Endothelial cell of umbilical vein (primary cell): ENCODE measurements around the gene ARHGEF10L. TPM values are rescaled to one million over a fixed set of nuclear protein-coding genes. Genes with fewer than 3 reads are reported as not detected.

Source experiments
- BruUV-seq: library from RNA; stranded (reverse); fragments of 400-500 nt; replicated peaks from 2 replicates; lab custom pipeline; 2021; lab: Mats Ljungman, UMichigan
- CTCF ChIA-PET: fragments of 300-600, 350-600 bp; sonication (Branson Sonifier 250); formaldehyde crosslinking; loops from one replicate; lab custom pipeline; 2021; ENCODE audit warnings: antibody characterized with exemption, inconsistent platforms; lab: Charles Lee
- POLR2A ChIA-PET: fragments of 300-600, 350-600 bp; sonication (Branson Sonifier 250); formaldehyde crosslinking; loops from one replicate; lab custom pipeline; 2021; ENCODE audit warnings: antibody characterized with exemption, inconsistent platforms; lab: Charles Lee
- DNase-seq: peaks from one replicate; pipeline ENCODE4 v3.0.0-alpha.2; 2011; ENCODE audit warnings: low read depth, low spot score
- FAIRE-seq: peaks from 2 replicates; lab custom pipeline; 2011; peaks lifted over from hg19 to GRCh38; lab: Jason Lieb, UNC
- H2AFZ ChIP-seq: 2 replicates; pipeline ENCODE4 v1.6.0; 2012; ENCODE audit warnings: low read depth, low read length, control low read depth, inconsistent platforms
- H3K27ac ChIP-seq: 2 replicates; pipeline ENCODE4 v1.5.1; 2011; ENCODE audit warnings: low read depth, mild to moderate bottlenecking, control low read depth, low read length, moderate library complexity; ENCODE audit not compliant: insufficient read depth
- H3K27me3 ChIP-seq, 2 experiments: 2 replicates each; pipeline versions ENCODE4 v1.6.0 to v1.6.1; 2011; ENCODE audit warnings: low read length in 2 of 2, mixed read lengths in 1 of 2; ENCODE audit not compliant: control insufficient read depth in 2 of 2, insufficient read depth in 2 of 2
- H3K36me3 ChIP-seq, 2 experiments: 2 replicates in 1 of 2; 3 replicates in 1 of 2; pipeline ENCODE4 v1.5.1; 2011; ENCODE audit warnings: low read length in 2 of 2, mild to moderate bottlenecking in 1 of 2, moderate library complexity in 1 of 2; ENCODE audit not compliant: control insufficient read depth in 2 of 2, insufficient read depth in 2 of 2; ENCODE audit errors: extremely low read depth in 1 of 2
- H3K4me1 ChIP-seq: 3 replicates; pipeline ENCODE4 v1.5.1; 2011; ENCODE audit warnings: mild to moderate bottlenecking, low read length; ENCODE audit not compliant: control insufficient read depth, insufficient read depth; ENCODE audit errors: extremely low read depth
- H3K4me2 ChIP-seq: 2 replicates; pipeline ENCODE4 v1.6.1; 2011; ENCODE audit warnings: low read length, control low read depth, mixed read lengths; ENCODE audit not compliant: insufficient read depth
- H3K4me3 ChIP-seq, 3 experiments: fragments of 200-600 bp in 1 of 3; sonication (generic), shearing (Covaris generic) in 1 of 3; replicated peaks in 1 of 3; 2 replicates each; pipeline ENCODE4 v1.5.1; 2011 to 2016; ENCODE audit warnings: control low read depth in 3 of 3, low read length in 3 of 3, mild to moderate bottlenecking in 2 of 3, inconsistent platforms in 1 of 3, low read depth in 1 of 3, moderate library complexity in 1 of 3; ENCODE audit not compliant: insufficient read depth in 1 of 3
- H3K79me2 ChIP-seq: 2 replicates; pipeline ENCODE4 v1.6.0; 2012; ENCODE audit warnings: low read length, inconsistent platforms; ENCODE audit not compliant: control insufficient read depth, insufficient read depth
- H3K9ac ChIP-seq: replicated peaks from 2 replicates; pipeline ENCODE3; 2011; ENCODE audit warnings: low read length, control low read depth; ENCODE audit not compliant: insufficient read depth; ENCODE audit errors: extremely low read depth
- H3K9me1 ChIP-seq: replicated peaks from 3 replicates; pipeline ENCODE4 v1.6.0; 2011; ENCODE audit warnings: mild to moderate bottlenecking, low read length; ENCODE audit not compliant: control insufficient read depth, insufficient read depth; ENCODE audit errors: extremely low read depth
- H3K9me3 ChIP-seq: replicated peaks from 2 replicates; pipeline ENCODE4 v1.5.1; 2012; ENCODE audit warnings: low read length, inconsistent platforms; ENCODE audit not compliant: control insufficient read depth, insufficient read depth
- H4K20me1 ChIP-seq: replicated peaks from 2 replicates; pipeline ENCODE3; 2011; ENCODE audit warnings: mild to moderate bottlenecking, low read length; ENCODE audit not compliant: control insufficient read depth, insufficient read depth; ENCODE audit errors: extremely low read depth
- EZH2 ChIP-seq: IDR thresholded peaks from 2 replicates; pipeline ENCODE4 v1.6.1; 2012; ENCODE audit warnings: borderline replicate concordance, low read depth, mild to moderate bottlenecking, moderate library complexity, low read length, inconsistent platforms; ENCODE audit not compliant: severe bottlenecking
- FOS ChIP-seq: IDR thresholded peaks from 2 replicates; pipeline ENCODE4 v1.6.1; 2011; ENCODE audit warnings: mild to moderate bottlenecking, low read length, moderate library complexity, borderline replicate concordance; ENCODE audit not compliant: insufficient read depth
- GATA2 ChIP-seq: IDR thresholded peaks from 2 replicates; pipeline ENCODE4 v1.7.0; 2011; ENCODE audit warnings: low read depth, mild to moderate bottlenecking, moderate library complexity, mixed read lengths, low read length; ENCODE audit not compliant: insufficient read length, insufficient read depth
- JUN ChIP-seq: IDR thresholded peaks from 2 replicates; pipeline ENCODE4 v1.6.1; 2011; ENCODE audit warnings: borderline replicate concordance, low read depth; ENCODE audit not compliant: insufficient read length, insufficient read depth
- MAX ChIP-seq: IDR thresholded peaks from 2 replicates; pipeline ENCODE4 v1.6.1; 2011; ENCODE audit not compliant: insufficient read depth, insufficient read length
- MYC ChIP-seq: IDR thresholded peaks from one replicate; pipeline ENCODE4 v1.6.1; 2011; ENCODE audit warnings: mild to moderate bottlenecking, low read depth, low read length
- POLR2A ChIP-seq: IDR thresholded peaks from 2 replicates; pipeline ENCODE4 v1.6.1; 2012; ENCODE audit warnings: low read depth, mild to moderate bottlenecking, control low read depth, low read length
- POLR2AphosphoS5 ChIP-seq: IDR thresholded peaks from 2 replicates; pipeline ENCODE4 v1.6.1; 2012; ENCODE audit warnings: low read depth, mild to moderate bottlenecking, control low read depth, low read length, moderate library complexity; ENCODE audit not compliant: insufficient read depth
- dilution Hi-C: fragments of 300-500 bp; cut with MboI; formaldehyde crosslinking; loops from one replicate; pipeline ENCODE4 v1.15.0; 2019; ENCODE audit warnings: low sequenced_read_pairs; ENCODE audit not compliant: extremely low pct_ligation_motif_present
- intact Hi-C: fragments of 100-400 bp; cut with micrococcal nuclease; formaldehyde crosslinking; loops from one replicate; pipeline ENCODE4 v1.10.0; 2022
- polyA plus RNA-seq, 4 experiments: library from polyadenylated mRNA; depleted of rRNA in 3 of 4; stranded (reverse) in 3 of 4; unstranded in 1 of 4; fragments of >200 nt; gene quantifications; 2 replicates each; pipeline versions ENCODE4 v1.2.1 to v1.2.3, GENCODE V29; 2011 to 2012; ENCODE audit warnings: missing spikeins in 1 of 4
- total RNA-seq: library from RNA; stranded (reverse); gene quantifications from 2 replicates; pipeline ENCODE4 v1.2.3, GENCODE V29; 2021
- TF ChIP-seq, protein P1 (sequence below), 2 donors: IDR thresholded peaks; 1 replicate in 1 of 2; 2 replicates in 1 of 2; pipeline ENCODE4 v1.5.1; 2011; ENCODE audit warnings: low read length in 2 of 2, mild to moderate bottlenecking in 2 of 2, moderate library complexity in 2 of 2, control low read depth in 1 of 2, inconsistent platforms in 1 of 2, low read depth in 1 of 2; ENCODE audit not compliant: insufficient read depth in 1 of 2; ENCODE audit errors: extremely low read depth in 1 of 2

Gene ARHGEF10L
- total and polyA plus RNA-seq, 2 donors (not counting 3 experiments of a cell fraction or from before 2014, with no cell fraction given) = 1.9 to 5.2 TPM

GRCh38 chr1:17611991-17612390, 72.5 kb downstream of the ARHGEF10L start:
- no peak overlapping the region for H3K27ac ChIP-seq
- no peaks in the 10 kb centered on the region for H4K20me1 ChIP-seq
- FAIRE-seq (no peak), DNase-seq (no peak)
- H2AFZ ChIP-seq = no peak overlapping the region
- no peaks in the 10 kb centered on the region for H3K4me1 ChIP-seq
- ChIA-PET POLR2A (no interaction called here), CTCF (interaction anchor here (1.1 to 3.3 kb wide), 4 partner anchors 49 to 117 kb away, joined by 3 to 20 read pairs (median 6); no protein-coding TSS in a partner anchor)
- dilution Hi-C loops = no loop called here
- no TSS peak for BruUV-seq
- H3K9ac ChIP-seq = no peak overlapping the region
- no peaks in the 10 kb centered on the region for H3K36me3 ChIP-seq
- TF ChIP-seq POLR2A (no peak), GATA2 (no peak), EZH2 (no peak), JUN (no peak), MAX (no peak), MYC (no peak), POLR2AphosphoS5 (no peak), FOS (no peak)
- TF ChIP-seq, protein P1, sequence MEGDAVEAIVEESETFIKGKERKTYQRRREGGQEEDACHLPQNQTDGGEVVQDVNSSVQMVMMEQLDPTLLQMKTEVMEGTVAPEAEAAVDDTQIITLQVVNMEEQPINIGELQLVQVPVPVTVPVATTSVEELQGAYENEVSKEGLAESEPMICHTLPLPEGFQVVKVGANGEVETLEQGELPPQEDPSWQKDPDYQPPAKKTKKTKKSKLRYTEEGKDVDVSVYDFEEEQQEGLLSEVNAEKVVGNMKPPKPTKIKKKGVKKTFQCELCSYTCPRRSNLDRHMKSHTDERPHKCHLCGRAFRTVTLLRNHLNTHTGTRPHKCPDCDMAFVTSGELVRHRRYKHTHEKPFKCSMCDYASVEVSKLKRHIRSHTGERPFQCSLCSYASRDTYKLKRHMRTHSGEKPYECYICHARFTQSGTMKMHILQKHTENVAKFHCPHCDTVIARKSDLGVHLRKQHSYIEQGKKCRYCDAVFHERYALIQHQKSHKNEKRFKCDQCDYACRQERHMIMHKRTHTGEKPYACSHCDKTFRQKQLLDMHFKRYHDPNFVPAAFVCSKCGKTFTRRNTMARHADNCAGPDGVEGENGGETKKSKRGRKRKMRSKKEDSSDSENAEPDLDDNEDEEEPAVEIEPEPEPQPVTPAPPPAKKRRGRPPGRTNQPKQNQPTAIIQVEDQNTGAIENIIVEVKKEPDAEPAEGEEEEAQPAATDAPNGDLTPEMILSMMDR (IDR thresholded peaks at IDR 0.05; ENCODE audit: extremely low read depth in 1 of 2, insufficient read depth in 1 of 2, low read depth in 1 of 2, low read length in 2 of 2) = no peak
- H3K9me1 ChIP-seq = no peaks in the 10 kb centered on the region
- no peaks in the 10 kb centered on the region for H3K9me3 ChIP-seq
- H3K27me3 ChIP-seq = no peaks in the 10 kb centered on the region
- H3K4me3 ChIP-seq = no peak overlapping the region
- H3K4me2 ChIP-seq = no peak overlapping the region
- intact Hi-C loops = no loop called here
- H3K79me2 ChIP-seq = no peaks in the 10 kb centered on the region
